HFF-Myc (cell line): ENCODE measurements around the gene MAP1A.

Experiments used
- DNase-seq: peaks from one replicate; pipeline ENCODE4 v3.0.0-alpha.2; 2011; ENCODE audit warnings: low read depth; ENCODE audit errors: extremely low read depth
- H3K4me3 ChIP-seq: replicated peaks from 2 replicates; pipeline ENCODE4 v1.5.1; 2011; ENCODE audit warnings: low read depth, mild to moderate bottlenecking, control low read depth, low read length
- TF ChIP-seq, protein P1 (sequence below): IDR thresholded peaks from 2 replicates; pipeline ENCODE4 v1.5.1; 2012; ENCODE audit warnings: mild to moderate bottlenecking, low read depth, low read length, control low read depth; ENCODE audit errors: missing control alignments

The MAP1A gene

DNA sequence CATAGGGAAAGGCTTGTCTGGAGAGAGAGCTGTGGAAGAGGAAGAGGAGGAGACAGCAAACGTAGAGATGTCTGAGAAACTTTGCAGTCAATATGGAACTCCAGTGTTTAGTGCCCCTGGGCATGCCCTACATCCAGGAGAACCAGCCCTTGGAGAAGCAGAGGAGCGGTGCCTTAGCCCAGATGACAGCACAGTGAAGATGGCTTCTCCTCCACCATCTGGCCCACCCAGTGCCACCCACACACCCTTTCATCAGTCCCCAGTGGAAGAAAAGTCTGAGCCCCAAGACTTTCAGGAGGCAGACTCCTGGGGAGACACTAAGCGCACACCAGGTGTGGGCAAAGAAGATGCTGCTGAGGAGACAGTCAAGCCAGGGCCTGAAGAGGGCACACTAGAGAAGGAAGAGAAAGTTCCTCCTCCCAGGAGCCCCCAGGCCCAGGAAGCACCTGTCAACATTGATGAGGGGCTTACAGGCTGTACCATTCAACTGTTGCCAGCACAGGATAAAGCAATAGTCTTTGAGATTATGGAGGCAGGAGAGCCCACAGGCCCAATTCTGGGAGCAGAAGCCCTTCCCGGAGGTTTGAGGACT lies 6.9 kb downstream of the MAP1A start:
- no peak overlapping the region for H3K4me3 ChIP-seq
- TF ChIP-seq, protein P1, sequence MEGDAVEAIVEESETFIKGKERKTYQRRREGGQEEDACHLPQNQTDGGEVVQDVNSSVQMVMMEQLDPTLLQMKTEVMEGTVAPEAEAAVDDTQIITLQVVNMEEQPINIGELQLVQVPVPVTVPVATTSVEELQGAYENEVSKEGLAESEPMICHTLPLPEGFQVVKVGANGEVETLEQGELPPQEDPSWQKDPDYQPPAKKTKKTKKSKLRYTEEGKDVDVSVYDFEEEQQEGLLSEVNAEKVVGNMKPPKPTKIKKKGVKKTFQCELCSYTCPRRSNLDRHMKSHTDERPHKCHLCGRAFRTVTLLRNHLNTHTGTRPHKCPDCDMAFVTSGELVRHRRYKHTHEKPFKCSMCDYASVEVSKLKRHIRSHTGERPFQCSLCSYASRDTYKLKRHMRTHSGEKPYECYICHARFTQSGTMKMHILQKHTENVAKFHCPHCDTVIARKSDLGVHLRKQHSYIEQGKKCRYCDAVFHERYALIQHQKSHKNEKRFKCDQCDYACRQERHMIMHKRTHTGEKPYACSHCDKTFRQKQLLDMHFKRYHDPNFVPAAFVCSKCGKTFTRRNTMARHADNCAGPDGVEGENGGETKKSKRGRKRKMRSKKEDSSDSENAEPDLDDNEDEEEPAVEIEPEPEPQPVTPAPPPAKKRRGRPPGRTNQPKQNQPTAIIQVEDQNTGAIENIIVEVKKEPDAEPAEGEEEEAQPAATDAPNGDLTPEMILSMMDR = no peak
- DNase-seq = no peak

DNA sequence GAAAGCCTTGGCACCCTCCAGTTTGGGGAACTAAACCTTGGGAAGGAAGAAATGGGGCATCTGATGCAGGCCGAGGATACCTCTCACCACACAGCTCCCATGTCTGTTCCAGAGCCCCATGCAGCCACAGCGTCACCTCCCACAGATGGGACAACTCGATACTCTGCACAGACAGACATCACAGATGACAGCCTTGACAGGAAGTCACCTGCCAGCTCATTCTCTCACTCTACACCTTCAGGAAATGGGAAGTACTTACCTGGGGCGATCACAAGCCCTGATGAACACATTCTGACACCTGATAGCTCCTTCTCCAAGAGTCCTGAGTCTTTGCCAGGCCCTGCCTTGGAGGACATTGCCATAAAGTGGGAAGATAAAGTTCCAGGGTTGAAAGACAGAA lies 7.7 kb downstream of the MAP1A start:
- DNase-seq = no peak
- TF ChIP-seq, protein P1 = no peak
- no peak overlapping the region for H3K4me3 ChIP-seq

DNA sequence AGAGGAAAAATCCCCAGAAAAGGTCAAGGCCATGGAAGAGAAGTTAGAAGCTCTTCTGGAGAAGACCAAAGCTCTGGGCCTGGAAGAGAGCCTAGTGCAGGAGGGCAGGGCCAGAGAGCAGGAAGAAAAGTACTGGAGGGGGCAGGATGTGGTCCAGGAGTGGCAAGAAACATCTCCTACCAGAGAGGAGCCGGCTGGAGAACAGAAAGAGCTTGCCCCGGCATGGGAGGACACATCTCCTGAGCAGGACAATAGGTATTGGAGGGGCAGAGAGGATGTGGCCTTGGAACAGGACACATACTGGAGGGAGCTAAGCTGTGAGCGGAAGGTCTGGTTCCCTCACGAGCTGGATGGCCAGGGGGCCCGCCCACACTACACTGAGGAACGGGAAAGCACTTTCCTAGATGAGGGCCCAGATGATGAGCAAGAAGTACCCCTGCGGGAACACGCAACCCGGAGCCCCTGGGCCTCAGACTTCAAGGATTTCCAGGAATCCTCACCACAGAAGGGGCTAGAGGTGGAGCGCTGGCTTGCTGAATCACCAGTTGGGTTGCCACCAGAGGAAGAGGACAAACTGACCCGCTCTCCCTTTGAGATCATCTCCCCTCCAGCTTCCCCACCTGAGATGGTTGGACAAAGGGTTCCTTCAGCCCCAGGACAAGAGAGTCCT lies 9.0 kb downstream of the MAP1A start:
- H3K4me3 ChIP-seq = no peak overlapping the region
- no peak for DNase-seq
- TF ChIP-seq, protein P1 = no peak

DNA sequence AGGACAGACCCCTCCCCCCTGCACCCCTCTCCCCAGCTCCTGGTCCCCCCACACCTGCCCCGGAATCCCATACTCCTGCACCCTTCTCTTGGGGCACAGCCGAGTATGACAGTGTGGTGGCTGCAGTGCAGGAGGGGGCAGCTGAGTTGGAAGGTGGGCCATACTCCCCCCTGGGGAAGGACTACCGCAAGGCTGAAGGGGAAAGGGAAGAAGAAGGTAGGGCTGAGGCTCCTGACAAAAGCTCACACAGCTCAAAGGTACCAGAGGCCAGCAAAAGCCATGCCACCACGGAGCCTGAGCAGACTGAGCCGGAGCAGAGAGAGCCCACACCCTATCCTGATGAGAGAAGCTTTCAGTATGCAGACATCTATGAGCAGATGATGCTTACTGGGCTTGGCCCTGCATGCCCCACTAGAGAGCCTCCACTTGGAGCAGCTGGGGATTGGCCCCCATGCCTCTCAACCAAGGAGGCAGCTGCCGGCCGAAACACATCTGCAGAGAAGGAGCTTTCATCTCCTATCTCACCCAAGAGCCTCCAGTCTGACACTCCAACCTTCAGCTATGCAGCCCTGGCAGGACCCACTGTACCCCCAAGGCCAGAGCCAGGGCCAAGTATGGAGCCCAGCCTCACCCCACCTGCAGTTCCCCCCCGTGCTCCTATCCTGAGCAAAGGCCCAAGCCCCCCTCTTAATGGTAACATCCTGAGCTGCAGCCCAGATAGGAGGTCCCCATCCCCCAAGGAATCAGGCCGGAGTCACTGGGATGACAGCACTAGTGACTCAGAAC lies 9.8 kb downstream of the MAP1A start:
- H3K4me3 ChIP-seq = no peak overlapping the region
- DNase-seq = no peak
- TF ChIP-seq, protein P1 = no peak

DNA sequence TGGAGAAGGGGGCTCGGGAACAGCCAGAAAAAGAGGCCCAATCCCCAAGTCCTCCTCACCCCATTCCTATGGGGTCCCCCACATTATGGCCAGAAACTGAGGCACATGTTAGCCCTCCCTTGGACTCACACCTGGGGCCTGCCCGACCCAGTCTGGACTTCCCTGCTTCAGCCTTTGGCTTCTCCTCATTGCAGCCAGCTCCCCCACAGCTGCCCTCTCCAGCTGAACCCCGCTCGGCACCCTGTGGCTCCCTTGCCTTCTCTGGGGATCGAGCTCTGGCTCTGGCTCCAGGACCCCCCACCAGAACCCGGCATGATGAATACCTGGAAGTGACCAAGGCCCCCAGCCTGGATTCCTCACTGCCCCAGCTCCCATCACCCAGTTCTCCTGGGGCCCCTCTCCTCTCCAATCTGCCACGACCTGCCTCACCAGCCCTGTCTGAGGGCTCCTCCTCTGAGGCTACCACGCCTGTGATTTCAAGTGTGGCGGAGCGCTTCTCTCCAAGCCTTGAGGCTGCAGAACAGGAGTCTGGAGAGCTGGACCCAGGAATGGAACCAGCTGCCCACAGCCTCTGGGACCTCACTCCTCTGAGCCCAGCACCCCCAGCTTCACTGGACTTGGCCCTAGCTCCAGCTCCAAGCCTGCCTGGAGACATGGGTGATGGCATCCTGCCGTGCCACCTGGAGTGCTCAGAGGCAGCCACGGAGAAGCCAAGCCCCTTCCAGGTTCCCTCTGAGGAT lies 10.6 kb downstream of the MAP1A start:
- H3K4me3 ChIP-seq = no peak overlapping the region
- TF ChIP-seq, protein P1 = no peak
- no peak for DNase-seq

DNA sequence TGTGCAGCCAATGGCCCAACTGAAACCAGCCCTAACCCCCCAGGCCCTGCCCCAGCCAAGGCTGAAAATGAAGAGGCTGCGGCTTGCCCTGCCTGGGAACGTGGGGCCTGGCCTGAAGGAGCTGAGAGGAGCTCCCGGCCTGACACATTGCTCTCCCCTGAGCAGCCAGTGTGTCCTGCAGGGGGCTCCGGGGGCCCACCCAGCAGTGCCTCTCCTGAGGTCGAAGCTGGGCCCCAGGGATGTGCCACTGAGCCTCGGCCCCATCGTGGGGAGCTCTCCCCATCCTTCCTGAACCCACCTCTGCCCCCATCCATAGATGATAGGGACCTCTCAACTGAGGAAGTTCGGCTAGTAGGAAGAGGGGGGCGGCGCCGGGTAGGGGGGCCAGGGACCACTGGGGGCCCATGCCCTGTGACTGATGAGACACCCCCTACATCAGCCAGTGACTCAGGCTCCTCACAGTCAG lies 11.2 kb downstream of the MAP1A start:
- DNase-seq = no peak
- TF ChIP-seq, protein P1 = no peak
- no peak overlapping the region for H3K4me3 ChIP-seq
